Stimulated activated CD8-positive, alpha-beta memory T cell treated with anti-CD3 and anti-CD28 coated beads, Interleukin-4, amount 100 ng/mL, for 4 hours (primary cell): ENCODE data around the gene USHBP1.

Source experiments
- DNase-seq, 2 donors: peaks; one replicate each; pipeline ENCODE4 v3.0.0-alpha.2; 2020; ENCODE audit warnings: low read depth in 2 of 2, low spot score in 1 of 2

USHBP1 gene

DNA sequence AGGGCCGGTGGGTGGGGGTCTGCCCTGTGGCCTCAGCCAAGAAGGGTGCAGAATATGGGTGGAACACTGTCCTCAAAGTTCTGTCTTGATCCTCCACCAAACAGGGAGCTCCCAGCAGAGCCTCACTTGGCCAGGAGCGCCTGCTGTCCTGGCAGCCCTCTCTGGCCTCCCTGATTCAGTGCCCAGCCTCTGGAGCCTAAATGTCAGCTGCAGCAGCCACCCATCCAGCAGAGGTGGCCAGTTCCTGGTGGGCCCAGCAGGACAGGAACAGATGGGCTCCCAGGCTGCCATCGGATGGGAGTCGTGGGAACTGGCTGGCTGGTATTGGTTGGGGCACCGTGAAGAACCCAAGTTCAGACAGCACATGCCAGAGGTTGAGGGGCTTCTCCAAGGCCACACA is 51.2 kb downstream of the USHBP1 start:
- no peak for DNase-seq

DNA sequence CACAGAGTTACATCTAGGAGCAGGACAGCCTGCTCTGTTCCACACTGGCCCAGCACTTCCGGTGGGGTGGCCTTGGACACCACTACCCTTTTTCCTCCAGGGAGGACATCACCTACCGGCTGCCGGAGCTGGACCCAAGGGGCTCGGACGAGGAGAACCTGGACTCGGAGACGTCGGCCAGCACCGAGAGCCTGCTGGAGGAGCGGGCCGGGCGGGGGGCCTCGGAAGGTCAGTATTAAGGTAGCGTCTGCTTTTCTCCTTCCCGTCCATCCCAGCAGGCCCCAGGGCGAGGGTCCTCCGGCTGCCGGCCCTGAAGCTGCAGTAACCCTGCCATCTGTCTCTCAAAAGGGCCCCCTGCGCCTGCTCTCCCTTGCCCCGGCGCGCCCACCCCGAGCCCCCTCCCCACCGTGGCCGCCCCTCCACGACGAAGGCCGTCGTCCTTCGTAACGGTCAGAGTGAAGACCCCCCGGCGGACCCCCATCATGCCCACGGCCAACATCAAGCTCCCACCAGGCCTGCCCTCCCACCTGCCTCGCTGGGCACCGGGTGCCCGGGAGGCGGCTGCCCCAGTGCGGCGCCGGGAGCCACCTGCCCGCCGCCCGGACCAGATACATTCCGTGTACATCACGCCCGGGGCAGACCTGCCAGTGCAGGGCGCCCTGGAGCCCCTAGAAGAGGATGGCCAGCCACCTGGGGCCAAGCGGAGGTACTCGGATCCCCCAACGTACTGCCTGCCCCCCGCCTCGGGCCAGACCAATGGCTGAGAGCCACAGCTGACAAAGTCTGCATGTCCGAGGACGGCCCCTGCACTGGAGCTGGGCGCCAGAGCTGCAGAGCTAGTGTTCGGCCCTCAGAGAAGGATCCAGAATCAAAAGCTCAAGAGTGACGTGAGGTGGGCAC is 52.7 kb downstream of the USHBP1 start:
- no peak for DNase-seq

DNA sequence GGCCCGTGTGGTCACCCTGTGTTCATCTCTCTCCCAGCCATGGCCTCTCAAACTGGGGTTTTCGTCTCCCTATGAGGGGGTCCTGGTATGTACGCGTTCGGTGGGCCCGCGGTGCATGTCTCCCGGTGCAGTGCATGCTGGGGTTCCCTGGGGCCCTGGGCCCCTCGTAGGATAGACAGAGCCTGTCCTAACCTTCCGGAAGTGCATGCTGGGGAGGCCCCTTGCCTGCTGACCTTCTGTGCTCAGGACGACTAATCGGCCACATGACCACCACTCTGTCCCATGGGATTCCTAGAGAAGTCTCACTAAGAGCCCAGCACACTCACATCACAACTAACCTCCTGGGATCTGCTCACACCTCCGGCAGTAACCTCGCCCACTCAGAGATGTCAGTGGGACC is 54.2 kb downstream of the USHBP1 start:
- DNase-seq: no peak

DNA sequence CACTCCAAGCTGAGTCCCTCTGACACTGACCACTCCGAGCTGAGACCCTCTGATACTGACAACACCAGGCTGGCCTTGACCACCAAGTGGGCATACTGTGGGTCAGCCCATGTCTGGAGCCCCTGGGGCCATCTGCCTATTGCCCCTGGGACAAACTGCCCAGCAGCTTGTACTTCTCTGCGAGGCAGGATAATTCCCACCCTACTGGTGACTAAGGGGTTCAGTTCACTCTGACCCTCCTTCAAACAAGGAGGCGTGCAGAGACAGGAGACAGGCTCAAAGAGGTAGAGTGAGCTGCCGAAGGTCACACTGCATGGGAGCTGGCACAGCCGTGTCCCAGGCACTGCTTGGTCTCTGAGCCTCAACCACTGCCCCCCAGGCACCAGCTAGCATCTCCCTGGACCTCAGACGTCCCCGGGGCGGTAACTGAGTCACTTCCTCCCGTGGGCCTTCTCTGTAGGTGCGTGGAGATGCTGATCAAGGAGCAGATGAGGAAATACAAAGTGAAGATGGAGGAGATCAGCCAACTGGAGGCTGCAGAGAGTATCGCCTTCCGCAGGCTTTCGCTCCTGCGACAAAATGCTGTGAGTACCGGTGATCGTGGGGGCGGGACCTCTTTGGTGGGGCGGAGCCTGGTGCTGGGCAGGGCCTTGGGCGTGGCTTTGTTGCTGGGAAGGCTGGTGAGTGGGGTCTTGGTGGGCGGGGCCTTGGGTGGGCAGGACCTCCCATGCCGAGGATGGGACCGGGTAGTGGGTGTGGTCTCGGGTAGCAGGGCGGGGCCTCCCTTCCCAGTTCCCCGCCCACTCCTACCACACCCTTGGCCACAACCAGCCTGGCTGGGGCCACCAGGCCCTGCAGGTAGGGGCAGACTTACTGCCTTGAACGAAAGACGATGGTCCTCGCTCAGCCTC is 55.2 kb downstream of the USHBP1 start:
- DNase-seq: no peak

DNA sequence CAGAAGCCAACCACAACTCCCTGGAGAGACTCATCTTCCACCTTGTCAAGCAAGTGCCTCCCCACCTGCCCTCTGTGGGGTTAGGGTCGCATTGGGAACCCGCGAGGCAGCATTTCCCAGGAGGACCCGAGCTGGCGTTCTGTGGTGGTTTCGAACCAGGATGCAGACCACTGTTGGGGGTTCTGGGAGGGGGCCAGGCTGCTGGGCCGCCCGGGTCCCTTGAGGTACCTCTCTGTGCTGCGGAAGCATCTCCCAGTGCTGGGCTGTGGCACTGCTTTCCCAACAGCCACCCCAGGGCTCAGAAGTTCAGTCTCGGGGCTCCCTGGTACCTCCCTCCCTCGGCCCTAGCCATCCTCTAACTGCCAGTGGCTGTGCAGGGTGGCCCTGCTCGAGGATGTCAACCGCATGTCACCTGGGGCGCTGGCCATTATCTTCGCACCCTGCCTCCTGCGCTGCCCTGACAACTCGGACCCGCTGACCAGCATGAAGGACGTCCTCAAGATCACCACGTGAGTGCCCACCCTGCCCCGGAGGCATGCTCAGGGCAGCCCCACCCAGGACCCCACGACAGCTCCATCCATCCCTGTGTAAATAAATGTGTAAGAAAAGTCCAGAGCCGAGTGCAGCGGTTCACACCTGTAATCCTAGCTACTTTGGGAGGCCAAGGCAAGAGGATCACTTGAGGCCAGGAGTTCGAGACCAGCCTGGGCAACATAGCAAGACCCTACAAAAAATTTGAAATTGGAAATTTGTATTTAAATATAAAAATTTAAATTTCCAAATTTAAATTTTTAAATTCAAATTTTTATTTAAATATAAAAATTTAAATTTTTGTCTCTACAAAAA is 57.6 kb downstream of the USHBP1 start:
- DNase-seq: no peak

DNA sequence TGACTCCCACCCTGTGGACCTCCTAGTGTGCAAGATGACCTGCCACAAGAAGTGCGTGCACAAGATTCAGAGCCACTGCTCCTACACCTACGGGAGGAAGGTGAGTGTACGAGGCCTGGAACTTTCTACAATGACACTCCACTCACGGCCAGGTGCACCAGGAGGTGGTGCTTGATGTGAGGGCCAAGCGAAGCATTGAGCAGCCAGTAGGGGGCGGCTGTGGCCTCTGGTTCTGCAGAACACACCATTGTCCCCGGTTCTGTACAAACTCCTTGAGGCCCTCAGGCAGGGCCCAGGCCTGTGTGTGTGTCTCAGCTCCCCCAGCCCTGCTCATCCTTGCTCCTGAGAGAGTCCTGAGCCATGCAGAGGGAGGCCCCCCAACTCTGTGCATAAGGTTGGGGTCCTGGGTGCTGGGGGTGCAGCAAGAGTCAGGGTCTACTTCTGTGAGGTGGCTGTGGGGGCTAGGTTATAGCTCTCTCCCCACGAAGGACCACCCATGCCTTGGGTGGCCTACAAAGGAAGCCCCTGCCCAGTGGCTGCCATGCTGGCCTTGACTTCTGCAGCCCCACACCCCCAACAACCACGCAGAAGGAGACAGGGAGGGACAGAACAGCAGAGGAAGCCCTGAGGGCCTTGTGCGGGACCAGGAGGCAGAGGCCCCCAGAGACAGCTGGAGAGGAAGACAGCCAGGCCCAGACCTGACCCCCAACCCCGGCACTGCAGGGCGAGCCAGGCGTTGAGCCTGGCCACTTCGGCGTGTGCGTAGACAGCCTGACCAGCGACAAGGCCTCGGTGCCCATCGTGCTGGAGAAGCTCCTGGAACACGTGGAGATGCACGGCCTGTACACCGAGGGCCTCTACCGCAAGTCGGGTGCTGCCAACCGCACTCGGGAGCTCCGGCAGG is 59.1 kb downstream of the USHBP1 start:
- no peak for DNase-seq

DNA sequence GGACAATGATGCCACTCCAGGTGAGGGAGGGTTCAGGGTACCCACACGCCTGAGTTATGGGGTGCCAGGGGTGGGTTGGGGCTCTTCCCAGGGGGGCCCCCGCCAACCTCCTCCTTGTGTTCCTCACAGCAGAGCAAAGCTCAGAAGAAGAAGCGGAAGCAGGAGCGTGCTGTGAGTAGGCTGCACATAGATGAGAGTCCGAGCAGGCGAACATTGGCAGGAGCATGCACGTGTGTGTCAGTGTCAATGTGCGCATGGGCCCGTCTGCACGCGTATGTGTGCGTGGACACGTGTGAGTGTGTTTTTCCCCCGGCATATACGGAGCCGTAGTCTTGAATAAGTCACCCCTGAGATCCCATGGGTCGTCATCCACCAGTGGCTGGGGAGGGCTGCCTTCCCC is 61.8 kb downstream of the USHBP1 start:
- no peak for DNase-seq

DNA sequence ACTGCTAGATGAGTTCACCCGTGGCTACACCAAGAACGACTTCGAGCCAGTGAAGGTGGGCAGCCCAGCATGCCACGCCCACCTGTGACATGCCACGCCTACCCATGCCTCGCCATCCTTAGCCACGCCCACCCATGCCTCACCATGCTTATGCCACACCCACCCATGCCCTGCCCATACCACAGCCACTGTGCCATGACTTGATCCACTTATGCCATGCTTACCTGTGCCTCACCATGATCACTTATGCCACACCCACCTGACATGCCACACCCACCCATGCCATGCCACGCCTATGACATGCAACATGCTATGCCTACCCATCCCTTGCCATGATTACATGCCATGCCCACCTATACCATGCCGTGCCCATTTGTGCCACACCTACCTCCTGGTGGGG is 62.3 kb downstream of the USHBP1 start:
- DNase-seq: no peak

DNA sequence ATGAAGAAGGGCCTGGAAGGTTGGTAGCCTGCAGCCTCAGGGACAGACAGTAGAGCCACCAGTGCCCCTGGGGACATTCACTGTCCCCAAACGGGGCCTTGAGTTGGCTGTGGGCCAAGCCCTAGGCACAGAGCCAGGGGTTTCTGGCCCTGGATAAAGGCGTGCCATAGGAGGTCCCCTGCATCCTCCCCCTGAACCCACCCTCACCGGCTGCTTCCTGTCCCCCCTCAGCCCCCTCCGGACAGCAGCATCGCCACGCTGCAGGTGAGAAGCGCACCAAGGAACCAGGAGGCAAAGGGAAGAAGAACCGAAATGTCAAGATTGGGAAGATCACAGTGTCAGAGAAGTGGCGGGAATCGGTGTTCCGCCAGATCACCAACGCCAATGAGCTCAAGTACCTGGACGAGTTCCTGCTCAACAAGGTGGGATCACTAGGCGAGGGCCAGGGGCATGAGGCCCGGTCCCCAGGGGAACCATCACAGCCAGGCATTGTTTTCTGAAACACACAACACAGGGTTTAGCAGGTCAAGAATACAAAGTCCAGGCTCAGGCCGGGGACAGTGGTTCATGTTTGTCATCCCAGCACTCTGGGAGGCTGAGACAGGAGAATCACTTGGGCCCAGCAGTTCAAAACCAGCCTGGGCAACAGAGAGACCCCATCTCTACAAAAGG is 64.0 kb downstream of the USHBP1 start:
- no peak for DNase-seq
